NCI-H345 treated with DMSO at 0.1 percent for 48 hours (cell line): ENCODE results near the gene ZNF592.

Experiments
- DNase-seq: peaks from one replicate; lab custom pipeline; 2025; ENCODE audit not compliant: unreplicated experiment; lab: John Stamatoyannopoulos, UW

Gene ZNF592

DNA sequence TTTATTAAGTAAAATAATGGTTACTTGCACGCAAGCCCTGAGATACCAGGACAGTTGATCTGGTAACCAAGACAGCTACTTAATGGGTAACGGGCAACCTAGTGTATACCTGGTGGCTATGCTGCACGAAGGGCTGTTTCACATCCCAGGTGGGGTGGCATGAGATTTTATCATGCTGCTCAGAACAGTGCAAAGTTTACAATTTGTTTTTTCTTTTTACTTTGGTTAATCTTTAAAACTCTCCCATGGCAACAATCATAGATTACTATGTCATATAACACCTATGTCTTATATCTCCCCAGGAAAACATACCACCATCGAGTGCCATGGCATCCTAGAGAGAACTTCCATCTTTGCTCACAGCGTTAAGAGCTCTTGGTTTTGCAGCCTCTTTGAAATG lies 103.8 kb downstream of the ZNF592 start:
- no peak for DNase-seq

DNA sequence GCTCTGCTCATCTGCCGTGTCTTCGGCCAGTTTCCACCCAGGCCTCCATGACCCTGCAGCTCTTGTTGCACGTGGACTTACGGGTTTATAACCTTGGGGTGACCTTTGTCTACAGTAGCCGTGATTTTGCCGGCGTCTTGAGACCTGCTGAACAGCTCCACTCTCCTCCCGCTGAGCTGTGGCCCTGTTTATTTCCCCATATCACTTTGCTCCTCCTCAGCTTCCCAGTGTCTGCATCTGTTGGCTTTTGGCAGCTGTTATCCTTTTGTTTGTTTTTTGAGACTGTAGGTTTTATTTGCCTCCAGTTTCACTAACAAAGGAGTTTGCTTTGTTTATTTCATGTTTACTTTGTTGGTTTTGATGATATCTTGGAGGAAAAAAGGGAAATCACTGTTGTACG lies 106.7 kb downstream of the ZNF592 start:
- no peak for DNase-seq

DNA sequence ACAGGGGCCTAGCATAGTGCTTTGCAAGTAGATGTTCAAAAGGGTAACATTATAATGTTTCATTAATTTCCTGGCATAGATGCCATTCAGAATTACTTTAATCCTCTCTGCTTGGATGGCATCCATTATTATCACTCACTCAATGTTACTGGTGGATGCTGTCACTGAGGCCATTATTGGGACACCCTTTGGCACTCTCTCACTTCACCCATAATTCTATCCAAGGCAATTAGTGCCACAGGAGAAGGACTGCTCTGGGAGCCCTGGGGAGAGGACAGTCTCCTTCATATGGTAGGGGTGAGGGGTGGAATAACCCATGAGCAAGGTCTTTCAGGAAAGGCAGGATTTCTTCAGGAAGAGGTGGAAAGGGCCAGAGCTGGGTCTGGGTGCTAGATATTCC lies 107.4 kb downstream of the ZNF592 start:
- no peak for DNase-seq
